Measurements from ENCODE around the gene GNL2. TPM values are rescaled to one million over a fixed set of nuclear protein-coding genes. Genes with fewer than 3 reads are reported as not detected.

The GNL2 gene
- total and polyA plus RNA-seq, 12 donors = 13.6 to 462 (median 39.9) TPM

GRCh38 chr1:37629008-37629407, 33.3 kb upstream of the GNL2 start:
- DNase-seq = no peak
- H3K27ac ChIP-seq = no peak overlapping the region
- no peaks in the 10 kb centered on the region for H3K9me3 ChIP-seq (replicated peaks in 1 of 3)
- H3K4me1 ChIP-seq (replicated peaks in 1 of 2) = no peaks in the 10 kb centered on the region
- no peaks in the 10 kb centered on the region for H3K36me3 ChIP-seq (replicated peaks in 1 of 2)
- H3K4me3 ChIP-seq = no peak overlapping the region
- TF ChIP-seq POLR2A (IDR thresholded peaks at IDR 0.05) (no peak), CTCF (IDR thresholded peaks at IDR 0.05) (no peak)
- intact Hi-C loops (cut with DNase I) = no loop called here
- H3K27me3 ChIP-seq = peaks cover 51% of the 10 kb centered on the region

- intact Hi-C loops (cut with DNase I) = no loop called here
- peaks cover 42% of the 10 kb centered on the region for H3K27me3 ChIP-seq
- H3K4me3 ChIP-seq = no peak overlapping the region
- DNase-seq = no peak
- no peaks in the 10 kb centered on the region for H3K9me3 ChIP-seq (replicated peaks in 1 of 3)
- H3K4me1 ChIP-seq (replicated peaks in 1 of 2) = no peaks in the 10 kb centered on the region
- H3K27ac ChIP-seq = no peak overlapping the region
- WGBS, 4 donors = 66 to 74% (median 71%) methylated on average over 7 to 8 of the region's 8 CpGs
- H3K36me3 ChIP-seq (replicated peaks in 1 of 2) = no peaks in the 10 kb centered on the region
- TF ChIP-seq POLR2A (IDR thresholded peaks at IDR 0.05) = no peak
- TF ChIP-seq CTCF (IDR thresholded peaks at IDR 0.05) = no peak
These were observed 32.4 kb upstream of the GNL2 start for GRCh38 chr1:37628026-37628556.

- 43 to 51% (median 46%) methylated on average over 6 of the region's 6 CpGs for whole genome bisulfite sequencing, 4 donors
- DNase-seq = no peak
These were observed 26.4 kb upstream of the GNL2 start for GRCh38 chr1:37622131-37622530.

GRCh38 chr1:37621326-37621870, 25.7 kb upstream of the GNL2 start:
- Histone ChIP-seq H3K4me1 (replicated peaks in 1 of 2) (no peaks in the 10 kb centered on the region), H3K27ac (no peak overlapping the region), H3K9me3 (replicated peaks in 1 of 3) (no peaks in the 10 kb centered on the region), H3K27me3 (peaks cover 14% of the 10 kb centered on the region), H3K36me3 (replicated peaks in 1 of 2) (no peaks in the 10 kb centered on the region), H3K4me3 (no peak overlapping the region)
- TF ChIP-seq CTCF (IDR thresholded peaks at IDR 0.05) (no peak), POLR2A (IDR thresholded peaks at IDR 0.05) (no peak)
- WGBS, 4 donors = 48 to 64% (median 52%) methylated on average over 9 to 10 of the region's 10 CpGs
- DNase-seq = no peak
- intact Hi-C loops (cut with DNase I) = no loop called here

More at GRCh38 chr1:37622131-37622530, 26.4 kb upstream of the GNL2 start:
- no peak overlapping the region for H3K27ac ChIP-seq
- intact Hi-C loops (cut with DNase I) = no loop called here
- H3K36me3 ChIP-seq (replicated peaks in 1 of 2) = no peaks in the 10 kb centered on the region
- H3K9me3 ChIP-seq (replicated peaks in 1 of 3) = no peaks in the 10 kb centered on the region
- TF ChIP-seq POLR2A (IDR thresholded peaks at IDR 0.05) (no peak), CTCF (IDR thresholded peaks at IDR 0.05) (no peak)
- H3K4me3 ChIP-seq = no peak overlapping the region
- H3K4me1 ChIP-seq (replicated peaks in 1 of 2) = no peaks in the 10 kb centered on the region
- H3K27me3 ChIP-seq = peaks cover 10% of the 10 kb centered on the region
